Measurements from ENCODE around the gene PPP2R1B.

Gene PPP2R1B

GRCh38 chr11:111698852-111699559, 67.2 kb downstream of the PPP2R1B start:
- in situ Hi-C loops (cut with MboI; ENCODE audit: low sequenced_read_pairs): no loop called here

GRCh38 chr11:111697933-111698371, 68.2 kb downstream of the PPP2R1B start:
- in situ Hi-C loops (cut with MboI; ENCODE audit: low sequenced_read_pairs): no loop called here

GRCh38 chr11:111696556-111696955, 69.6 kb downstream of the PPP2R1B start:
- in situ Hi-C loops (cut with MboI; ENCODE audit: low sequenced_read_pairs): no loop called here

GRCh38 chr11:111694851-111695250, 71.3 kb downstream of the PPP2R1B start:
- in situ Hi-C loops (cut with MboI; ENCODE audit: low sequenced_read_pairs): no loop called here

- in situ Hi-C loops (cut with MboI; ENCODE audit: low sequenced_read_pairs): no loop called here
Measured at GRCh38 chr11:111693224-111693937, 72.8 kb downstream of the PPP2R1B start.

- in situ Hi-C loops (cut with MboI; ENCODE audit: low sequenced_read_pairs): no loop called here
Measured at GRCh38 chr11:111691741-111692140, 74.4 kb downstream of the PPP2R1B start.

- in situ Hi-C loops (cut with MboI; ENCODE audit: low sequenced_read_pairs): no loop called here
Measured at GRCh38 chr11:111691176-111691575, 75.0 kb downstream of the PPP2R1B start.

- in situ Hi-C loops (cut with MboI; ENCODE audit: low sequenced_read_pairs): no loop called here
Measured at GRCh38 chr11:111688013-111688412, 78.2 kb downstream of the PPP2R1B start.

GRCh38 chr11:111684251-111684650, 81.9 kb downstream of the PPP2R1B start:
- in situ Hi-C loops (cut with MboI; ENCODE audit: low sequenced_read_pairs): no loop called here

- in situ Hi-C loops (cut with MboI; ENCODE audit: low sequenced_read_pairs): no loop called here
Measured at GRCh38 chr11:111683806-111684205, 82.4 kb downstream of the PPP2R1B start.

- in situ Hi-C loops (cut with MboI; ENCODE audit: low sequenced_read_pairs): no loop called here
Measured at GRCh38 chr11:111680486-111681175, 85.6 kb downstream of the PPP2R1B start.

All from hTERT RPE-1 (cell line).